Liver (tissue), 3 donors: ENCODE data around the gene B4GALT2.

Source experiments
- EGR1 ChIP-seq, 2 donors: IDR thresholded peaks; 2 replicates each; pipeline ENCODE4 v1.6.1; 2016 to 2018; ENCODE audit warnings: antibody characterized with exemption in 2 of 2, low read depth in 2 of 2
- GABPA ChIP-seq, 2 donors: IDR thresholded peaks in 1 of 2; conservative IDR thresholded peaks in 1 of 2; 2 replicates each; pipeline ENCODE4 v1.6.1; 2016; ENCODE audit warnings: antibody characterized with exemption in 2 of 2, mild to moderate bottlenecking in 1 of 2, moderate library complexity in 1 of 2
- HNF4G ChIP-seq: IDR thresholded peaks from 2 replicates; pipeline ENCODE4 v1.6.1; 2016; ENCODE audit warnings: antibody characterized with exemption
- JUND ChIP-seq, 2 donors: IDR thresholded peaks; 2 replicates each; pipeline ENCODE4 v1.6.1; 2016; ENCODE audit warnings: antibody characterized with exemption in 2 of 2
- RAD21 ChIP-seq, 2 donors: IDR thresholded peaks; 2 replicates each; pipeline ENCODE4 v1.6.1; 2016; ENCODE audit warnings: antibody characterized with exemption in 2 of 2, mild to moderate bottlenecking in 2 of 2
- SP1 ChIP-seq: IDR thresholded peaks from 2 replicates; pipeline ENCODE4 v1.6.1; 2018; ENCODE audit warnings: antibody characterized with exemption, mild to moderate bottlenecking
- TAF1 ChIP-seq: conservative IDR thresholded peaks from 2 replicates; pipeline ENCODE4 v1.6.1; 2016; ENCODE audit warnings: antibody characterized with exemption, mild to moderate bottlenecking
- YY1 ChIP-seq: IDR thresholded peaks from 2 replicates; pipeline ENCODE4 v1.6.1; 2016; ENCODE audit warnings: antibody characterized with exemption, mild to moderate bottlenecking
- TF ChIP-seq, protein P1 (sequence below): fragments of 150-350 bp; IDR thresholded peaks from 2 replicates; pipeline ENCODE4 v1.5.1; 2017; ENCODE audit warnings: improper control_type of control experiment, low read depth, low read length; ENCODE audit not compliant: missing input control
- TF ChIP-seq, protein P2 (sequence below): IDR thresholded peaks from 2 replicates; pipeline ENCODE4 v1.6.1; 2016; ENCODE audit warnings: antibody characterized with exemption
- TF ChIP-seq, protein P3 (sequence below): IDR thresholded peaks from 2 replicates; pipeline ENCODE4 v1.6.1; 2016; ENCODE audit warnings: antibody characterized with exemption, mild to moderate bottlenecking
- TF ChIP-seq, protein P4 (sequence below): IDR thresholded peaks from 2 replicates; pipeline ENCODE4 v1.6.1; 2016; ENCODE audit warnings: antibody characterized with exemption
- donor health status: healthy.
- donor health status: healthy.

DNA sequence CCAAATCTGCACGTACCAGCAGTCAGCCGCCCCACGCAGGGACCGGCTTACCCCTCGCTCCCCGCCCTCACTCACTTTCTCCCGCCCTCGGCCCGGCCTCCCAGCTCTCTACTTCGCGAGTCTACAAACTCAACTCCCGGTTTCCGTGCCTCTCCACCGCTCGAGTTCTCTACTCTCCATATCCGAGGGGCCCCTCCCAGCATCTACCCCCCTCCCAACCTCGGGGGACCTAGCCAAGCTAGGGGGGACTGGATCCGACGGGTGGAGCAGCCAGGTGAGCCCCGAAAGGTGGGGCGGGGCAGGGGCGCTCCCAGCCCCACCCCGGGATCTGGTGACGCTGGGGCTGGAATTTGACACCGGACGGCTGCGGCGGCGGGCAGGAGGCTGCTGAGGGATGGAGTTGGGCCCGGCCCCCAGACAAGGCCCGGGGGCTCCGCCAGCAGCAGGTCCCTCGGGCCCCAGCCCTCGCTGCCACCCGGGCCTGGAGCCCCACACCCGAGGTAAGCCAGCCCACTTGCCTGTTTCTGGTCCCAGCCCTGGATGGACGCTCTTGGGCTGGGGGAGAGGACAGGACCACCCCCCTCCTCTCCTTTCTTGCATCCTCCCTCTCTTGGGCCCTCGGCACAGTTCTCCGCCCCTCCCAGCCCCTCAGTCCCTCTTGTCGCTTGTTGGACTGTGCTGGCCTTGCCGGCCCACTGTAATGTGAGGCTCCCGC, 45.5 kb upstream of the B4GALT2 start, which contains the start of gene ARTN:
- TF ChIP-seq, protein P1, sequence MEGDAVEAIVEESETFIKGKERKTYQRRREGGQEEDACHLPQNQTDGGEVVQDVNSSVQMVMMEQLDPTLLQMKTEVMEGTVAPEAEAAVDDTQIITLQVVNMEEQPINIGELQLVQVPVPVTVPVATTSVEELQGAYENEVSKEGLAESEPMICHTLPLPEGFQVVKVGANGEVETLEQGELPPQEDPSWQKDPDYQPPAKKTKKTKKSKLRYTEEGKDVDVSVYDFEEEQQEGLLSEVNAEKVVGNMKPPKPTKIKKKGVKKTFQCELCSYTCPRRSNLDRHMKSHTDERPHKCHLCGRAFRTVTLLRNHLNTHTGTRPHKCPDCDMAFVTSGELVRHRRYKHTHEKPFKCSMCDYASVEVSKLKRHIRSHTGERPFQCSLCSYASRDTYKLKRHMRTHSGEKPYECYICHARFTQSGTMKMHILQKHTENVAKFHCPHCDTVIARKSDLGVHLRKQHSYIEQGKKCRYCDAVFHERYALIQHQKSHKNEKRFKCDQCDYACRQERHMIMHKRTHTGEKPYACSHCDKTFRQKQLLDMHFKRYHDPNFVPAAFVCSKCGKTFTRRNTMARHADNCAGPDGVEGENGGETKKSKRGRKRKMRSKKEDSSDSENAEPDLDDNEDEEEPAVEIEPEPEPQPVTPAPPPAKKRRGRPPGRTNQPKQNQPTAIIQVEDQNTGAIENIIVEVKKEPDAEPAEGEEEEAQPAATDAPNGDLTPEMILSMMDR = no peak
- no peak for TF ChIP-seq TAF1
- TF ChIP-seq, protein P2, sequence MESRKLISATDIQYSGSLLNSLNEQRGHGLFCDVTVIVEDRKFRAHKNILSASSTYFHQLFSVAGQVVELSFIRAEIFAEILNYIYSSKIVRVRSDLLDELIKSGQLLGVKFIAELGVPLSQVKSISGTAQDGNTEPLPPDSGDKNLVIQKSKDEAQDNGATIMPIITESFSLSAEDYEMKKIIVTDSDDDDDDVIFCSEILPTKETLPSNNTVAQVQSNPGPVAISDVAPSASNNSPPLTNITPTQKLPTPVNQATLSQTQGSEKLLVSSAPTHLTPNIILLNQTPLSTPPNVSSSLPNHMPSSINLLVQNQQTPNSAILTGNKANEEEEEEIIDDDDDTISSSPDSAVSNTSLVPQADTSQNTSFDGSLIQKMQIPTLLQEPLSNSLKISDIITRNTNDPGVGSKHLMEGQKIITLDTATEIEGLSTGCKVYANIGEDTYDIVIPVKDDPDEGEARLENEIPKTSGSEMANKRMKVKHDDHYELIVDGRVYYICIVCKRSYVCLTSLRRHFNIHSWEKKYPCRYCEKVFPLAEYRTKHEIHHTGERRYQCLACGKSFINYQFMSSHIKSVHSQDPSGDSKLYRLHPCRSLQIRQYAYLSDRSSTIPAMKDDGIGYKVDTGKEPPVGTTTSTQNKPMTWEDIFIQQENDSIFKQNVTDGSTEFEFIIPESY = no peak
- no peak for TF ChIP-seq YY1
- no peak for TF ChIP-seq EGR1 (IDR thresholded peaks at IDR 0.05; ENCODE audit: low read depth in 2 of 2)
- no peak for TF ChIP-seq HNF4G
- TF ChIP-seq, protein P3, sequence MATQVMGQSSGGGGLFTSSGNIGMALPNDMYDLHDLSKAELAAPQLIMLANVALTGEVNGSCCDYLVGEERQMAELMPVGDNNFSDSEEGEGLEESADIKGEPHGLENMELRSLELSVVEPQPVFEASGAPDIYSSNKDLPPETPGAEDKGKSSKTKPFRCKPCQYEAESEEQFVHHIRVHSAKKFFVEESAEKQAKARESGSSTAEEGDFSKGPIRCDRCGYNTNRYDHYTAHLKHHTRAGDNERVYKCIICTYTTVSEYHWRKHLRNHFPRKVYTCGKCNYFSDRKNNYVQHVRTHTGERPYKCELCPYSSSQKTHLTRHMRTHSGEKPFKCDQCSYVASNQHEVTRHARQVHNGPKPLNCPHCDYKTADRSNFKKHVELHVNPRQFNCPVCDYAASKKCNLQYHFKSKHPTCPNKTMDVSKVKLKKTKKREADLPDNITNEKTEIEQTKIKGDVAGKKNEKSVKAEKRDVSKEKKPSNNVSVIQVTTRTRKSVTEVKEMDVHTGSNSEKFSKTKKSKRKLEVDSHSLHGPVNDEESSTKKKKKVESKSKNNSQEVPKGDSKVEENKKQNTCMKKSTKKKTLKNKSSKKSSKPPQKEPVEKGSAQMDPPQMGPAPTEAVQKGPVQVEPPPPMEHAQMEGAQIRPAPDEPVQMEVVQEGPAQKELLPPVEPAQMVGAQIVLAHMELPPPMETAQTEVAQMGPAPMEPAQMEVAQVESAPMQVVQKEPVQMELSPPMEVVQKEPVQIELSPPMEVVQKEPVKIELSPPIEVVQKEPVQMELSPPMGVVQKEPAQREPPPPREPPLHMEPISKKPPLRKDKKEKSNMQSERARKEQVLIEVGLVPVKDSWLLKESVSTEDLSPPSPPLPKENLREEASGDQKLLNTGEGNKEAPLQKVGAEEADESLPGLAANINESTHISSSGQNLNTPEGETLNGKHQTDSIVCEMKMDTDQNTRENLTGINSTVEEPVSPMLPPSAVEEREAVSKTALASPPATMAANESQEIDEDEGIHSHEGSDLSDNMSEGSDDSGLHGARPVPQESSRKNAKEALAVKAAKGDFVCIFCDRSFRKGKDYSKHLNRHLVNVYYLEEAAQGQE = no peak
- no peak for TF ChIP-seq RAD21 (IDR thresholded peaks at IDR 0.05)
- no peak for TF ChIP-seq GABPA (IDR thresholded peaks at IDR 0.05 in 1 of 2, conservative IDR thresholded peaks at IDR 0.05 in 1 of 2)
- TF ChIP-seq JUND (IDR thresholded peaks at IDR 0.05) = no peak
- no peak for TF ChIP-seq SP1
- TF ChIP-seq, protein P4, sequence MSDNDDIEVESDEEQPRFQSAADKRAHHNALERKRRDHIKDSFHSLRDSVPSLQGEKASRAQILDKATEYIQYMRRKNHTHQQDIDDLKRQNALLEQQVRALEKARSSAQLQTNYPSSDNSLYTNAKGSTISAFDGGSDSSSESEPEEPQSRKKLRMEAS = no peak
